Keratinocyte (primary cell): ENCODE results near the gene ECHS1. TPM values are rescaled to one million over a fixed set of nuclear protein-coding genes. Genes with fewer than 3 reads are reported as not detected.

Experiments used
- DNase-seq: peaks from one replicate; pipeline ENCODE4 v3.0.0-alpha.2; 2011; ENCODE audit warnings: low read depth, missing footprints, low spot score
- FAIRE-seq: peaks from 2 replicates; lab custom pipeline; 2011; peaks lifted over from hg19 to GRCh38; lab: Jason Lieb, UNC
- H2AFZ ChIP-seq: 2 replicates; pipeline ENCODE4 v1.6.0; 2012; ENCODE audit warnings: low read length, control low read depth, inconsistent platforms; ENCODE audit not compliant: control insufficient read depth
- H3K27ac ChIP-seq: 2 replicates; pipeline ENCODE4 v1.5.1; 2011; ENCODE audit warnings: low read length; ENCODE audit not compliant: control insufficient read depth, insufficient read depth
- H3K27me3 ChIP-seq: 3 replicates; pipeline ENCODE4 v1.6.0; 2011; ENCODE audit warnings: low read length; ENCODE audit not compliant: control insufficient read depth, insufficient read depth; ENCODE audit errors: extremely low read depth
- H3K36me3 ChIP-seq, 2 experiments: 2 replicates in 1 of 2; 3 replicates in 1 of 2; pipeline ENCODE4 v1.5.1; 2011; ENCODE audit warnings: low read length in 2 of 2, mild to moderate bottlenecking in 1 of 2; ENCODE audit not compliant: control insufficient read depth in 2 of 2, insufficient read depth in 2 of 2; ENCODE audit errors: extremely low read depth in 1 of 2
- H3K4me1 ChIP-seq: 3 replicates; pipeline ENCODE4 v1.5.1; 2011; ENCODE audit warnings: low read length; ENCODE audit not compliant: control insufficient read depth, insufficient read depth; ENCODE audit errors: extremely low read depth
- H3K4me2 ChIP-seq: 3 replicates; pipeline ENCODE4 v1.6.0; 2011; ENCODE audit warnings: low read depth, low read length; ENCODE audit not compliant: control insufficient read depth, insufficient read depth; ENCODE audit errors: extremely low read depth
- H3K4me3 ChIP-seq, 3 experiments: fragments of 200-600 bp in 1 of 3; sonication (generic) in 1 of 3; 2 replicates in 2 of 3; 3 replicates in 1 of 3; pipeline ENCODE4 v1.5.1; 2011 to 2016; ENCODE audit warnings: low read length in 3 of 3, mild to moderate bottlenecking in 3 of 3, control low read depth in 2 of 3, inconsistent platforms in 1 of 3, low read depth in 1 of 3, mixed read lengths in 1 of 3, mixed run types in 1 of 3, moderate library complexity in 1 of 3; ENCODE audit not compliant: control insufficient read depth in 2 of 3, insufficient read depth in 2 of 3; ENCODE audit errors: extremely low read depth in 1 of 3
- H3K79me2 ChIP-seq: 2 replicates; pipeline ENCODE4 v1.6.0; 2012; ENCODE audit warnings: low read length; ENCODE audit not compliant: control insufficient read depth, insufficient read depth
- H3K9ac ChIP-seq: 3 replicates; pipeline ENCODE4 v1.6.0; 2011; ENCODE audit warnings: low read length; ENCODE audit not compliant: control insufficient read depth, insufficient read depth; ENCODE audit errors: extremely low read depth
- H3K9me1 ChIP-seq: 3 replicates; pipeline ENCODE4 v1.6.0; 2011; ENCODE audit warnings: low read length; ENCODE audit not compliant: control insufficient read depth, insufficient read depth; ENCODE audit errors: extremely low read depth
- H3K9me3 ChIP-seq: 2 replicates; pipeline ENCODE4 v1.5.1; 2012; ENCODE audit warnings: low read depth, low read length; ENCODE audit not compliant: control insufficient read depth
- H4K20me1 ChIP-seq: 3 replicates; pipeline ENCODE4 v1.6.0; 2011; ENCODE audit warnings: low read length; ENCODE audit not compliant: control insufficient read depth, insufficient read depth; ENCODE audit errors: extremely low read depth
- CTCF ChIP-seq, 3 experiments: IDR thresholded peaks in 1 of 3; conservative IDR thresholded peaks in 1 of 3; optimal IDR thresholded peaks in 1 of 3; 2 replicates in 2 of 3; 3 replicates in 1 of 3; pipeline versions ENCODE3 to v1.5.1; 2011; ENCODE audit warnings: low read length in 3 of 3, mild to moderate bottlenecking in 3 of 3, moderate library complexity in 2 of 3, control low read depth in 1 of 3, inconsistent platforms in 1 of 3; ENCODE audit not compliant: insufficient read depth in 2 of 3; ENCODE audit errors: extremely low read depth in 1 of 3
- EZH2 ChIP-seq: IDR thresholded peaks from one replicate; pipeline ENCODE4 v1.6.1; 2012; ENCODE audit warnings: inconsistent platforms, mild to moderate bottlenecking, low read length, moderate library complexity
- dilution Hi-C: fragments of 300-500 bp; cut with MboI; formaldehyde crosslinking; loops from one replicate; pipeline ENCODE4 v1.7.0; 2020; ENCODE audit warnings: low sequenced_read_pairs; ENCODE audit not compliant: extremely low pct_ligation_motif_present
- polyA plus RNA-seq, 5 experiments: library from polyadenylated mRNA; depleted of rRNA in 3 of 5; stranded (reverse) in 3 of 5; stranded (forward) in 1 of 5; unstranded in 1 of 5; fragments of >200 nt; gene quantifications; 1 replicate in 1 of 5; 2 replicates in 3 of 5; 3 replicates in 1 of 5; pipeline versions ENCODE4 v1.2.1 to v1.2.3, GENCODE V29; 2011 to 2012; ENCODE audit warnings: missing spikeins in 2 of 5, low read depth in 1 of 5, low replicate concordance in 1 of 5

ECHS1 gene
- polyA plus RNA-seq, 1 donor (not counting 4 experiments of a cell fraction or from before 2014, with no cell fraction given) = 27.1 TPM

- Histone ChIP-seq H3K27me3 (no peaks in the 10 kb centered on the region), H3K4me3 (no peak overlapping the region), H3K36me3 (peaks cover 27 to 34% of the 10 kb centered on the region in 2 experiments), H3K9me3 (no peaks in the 10 kb centered on the region), H3K27ac (no peak overlapping the region), H3K9ac (no peak overlapping the region), H4K20me1 (no peaks in the 10 kb centered on the region), H3K9me1 (no peaks in the 10 kb centered on the region), H3K4me1 (peaks cover 5% of the 10 kb centered on the region), H2AFZ (no peak overlapping the region), H3K79me2 (no peaks in the 10 kb centered on the region), H3K4me2 (no peak overlapping the region)
- no peak for TF ChIP-seq EZH2
- no peak for TF ChIP-seq CTCF (optimal IDR thresholded peaks at IDR 0.05 in 1 of 3, IDR thresholded peaks at IDR 0.05 in 1 of 3, conservative IDR thresholded peaks at IDR 0.05 in 1 of 3; ENCODE audit: extremely low read depth in 1 of 3, insufficient read depth in 2 of 3, low read length in 3 of 3)
- no peak for DNase-seq
- dilution Hi-C loops = no loop called here
- no peak for FAIRE-seq
Observed at GRCh38 chr10:133366751-133367150, 6.4 kb downstream of the ECHS1 start.

- no peak for DNase-seq
- no peak overlapping the region for H3K9ac ChIP-seq
- dilution Hi-C loops = no loop called here
Observed at GRCh38 chr10:133366130-133366478, 7.0 kb downstream of the ECHS1 start.

More at GRCh38 chr10:133366130-133366478, 7.0 kb downstream of the ECHS1 start:
- H3K36me3 ChIP-seq = peaks cover 27 to 34% of the 10 kb centered on the region in 2 experiments
- no peak overlapping the region for H2AFZ ChIP-seq
- FAIRE-seq = no peak
- no peaks in the 10 kb centered on the region for H3K27me3 ChIP-seq
- peaks cover 5% of the 10 kb centered on the region for H3K4me1 ChIP-seq
- no peak overlapping the region for H3K27ac ChIP-seq
- no peak for TF ChIP-seq EZH2
- TF ChIP-seq CTCF (optimal IDR thresholded peaks at IDR 0.05 in 1 of 3, IDR thresholded peaks at IDR 0.05 in 1 of 3, conservative IDR thresholded peaks at IDR 0.05 in 1 of 3; ENCODE audit: extremely low read depth in 1 of 3, insufficient read depth in 2 of 3, low read length in 3 of 3) = no peak
- H3K9me3 ChIP-seq = no peaks in the 10 kb centered on the region
- H3K4me2 ChIP-seq = no peak overlapping the region
- no peaks in the 10 kb centered on the region for H3K79me2 ChIP-seq
- H4K20me1 ChIP-seq = no peaks in the 10 kb centered on the region
- H3K9me1 ChIP-seq = no peaks in the 10 kb centered on the region
- H3K4me3 ChIP-seq = no peak overlapping the region
